Natural killer cell (primary cell): ENCODE results near the gene NELL2. TPM values are rescaled to one million over a fixed set of nuclear protein-coding genes. Genes with fewer than 3 reads are reported as not detected.
"Not testable (repeated sequence)": the region's sequence is repeated elsewhere in the genome, so short reads cannot be mapped to it uniquely, and the experiment has no call there.

ENCODE experiments used
- ATAC-seq, 3 donors: fragments of 150-1000 bp in 2 of 3; fragments of 200-7000 bp in 1 of 3; cut with Tn5 transposase; 1 replicate in 1 of 3; 2 replicates in 2 of 3; pipeline ENCODE4 v1.10.0; 2021; ENCODE audit warnings: mild to moderate bottlenecking in 2 of 3, moderate library complexity in 2 of 3
- DNase-seq, 2 donors: peaks; one replicate each; pipeline versions ENCODE4 v3.0.0 to v3.0.0-alpha.2; 2013 to 2021; ENCODE audit warnings: mixed read lengths in 1 of 2
- H3K27ac ChIP-seq: one replicate; pipeline ENCODE4 v1.5.1; 2013; ENCODE audit warnings: mild to moderate bottlenecking, low read length
- H3K27me3 ChIP-seq: one replicate; pipeline ENCODE4 v1.6.1; 2013; ENCODE audit warnings: low read length; ENCODE audit not compliant: control insufficient read depth, insufficient read depth
- H3K36me3 ChIP-seq: one replicate; pipeline ENCODE4 v1.6.1; 2013; ENCODE audit warnings: low read length; ENCODE audit not compliant: control insufficient read depth, insufficient read depth
- H3K4me1 ChIP-seq: one replicate; pipeline ENCODE4 v1.6.1; 2013; ENCODE audit warnings: low read length; ENCODE audit not compliant: control insufficient read depth, insufficient read depth
- H3K4me3 ChIP-seq: one replicate; pipeline ENCODE4 v1.5.1; 2013; ENCODE audit warnings: low read length
- H3K9me3 ChIP-seq: one replicate; pipeline ENCODE4 v1.6.1; 2013; ENCODE audit warnings: low read length; ENCODE audit not compliant: control insufficient read depth, insufficient read depth
- H3K27ac Mint-ChIP-seq, 2 donors: one replicate each; pipeline ENCODE4 v1.8.0; 2022; ENCODE audit warnings: mild to moderate bottlenecking in 2 of 2, mixed read lengths in 2 of 2, moderate library complexity in 1 of 2
- H3K27me3 Mint-ChIP-seq, 2 donors: one replicate each; pipeline ENCODE4 v1.8.0; 2022; ENCODE audit warnings: low read depth in 2 of 2, mixed read lengths in 2 of 2
- H3K36me3 Mint-ChIP-seq: one replicate; pipeline ENCODE4 v1.8.0; 2022; ENCODE audit warnings: mixed read lengths
- H3K4me1 Mint-ChIP-seq, 2 donors: one replicate each; pipeline ENCODE4 v1.8.0; 2022; ENCODE audit warnings: mixed read lengths in 2 of 2
- H3K4me3 Mint-ChIP-seq: one replicate; pipeline ENCODE4 v1.8.0; 2022; ENCODE audit warnings: mild to moderate bottlenecking, moderate library complexity, mixed read lengths
- H3K9me3 Mint-ChIP-seq, 2 donors: one replicate each; pipeline ENCODE4 v1.8.0; 2022; ENCODE audit warnings: mixed read lengths in 2 of 2
- WGBS: methylation state at CpG from one replicate; pipeline ENCODE4 v1.1.7; 2013; ENCODE audit warnings: missing lambda C conversion rate; ENCODE audit not compliant: insufficient coverage; 5-methylcytosine and 5-hydroxymethylcytosine counted together
- intact Hi-C: fragments of 100-400 bp; cut with micrococcal nuclease; formaldehyde crosslinking; loops from one replicate; pipeline ENCODE4 v1.14.2; 2022
- total RNA-seq, 4 donors: library from RNA; stranded (reverse); fragments of 120-200 nt in 1 of 4; gene quantifications; one replicate each; pipeline versions ENCODE4 v1.2.3 to v1.2.4, GENCODE V29; 2013 to 2022
- TF ChIP-seq, protein P1 (sequence below): fragments of 200-600 bp; IDR thresholded peaks from one replicate; pipeline ENCODE4 v1.8.0; 2022; ENCODE audit warnings: antibody characterized with exemption

The NELL2 gene
- total RNA-seq, 3 donors from 2014 or later (not counting 1 experiment from before 2014, with no cell fraction given): 5.8 to 15.3 (median 14.0) TPM

DNA sequence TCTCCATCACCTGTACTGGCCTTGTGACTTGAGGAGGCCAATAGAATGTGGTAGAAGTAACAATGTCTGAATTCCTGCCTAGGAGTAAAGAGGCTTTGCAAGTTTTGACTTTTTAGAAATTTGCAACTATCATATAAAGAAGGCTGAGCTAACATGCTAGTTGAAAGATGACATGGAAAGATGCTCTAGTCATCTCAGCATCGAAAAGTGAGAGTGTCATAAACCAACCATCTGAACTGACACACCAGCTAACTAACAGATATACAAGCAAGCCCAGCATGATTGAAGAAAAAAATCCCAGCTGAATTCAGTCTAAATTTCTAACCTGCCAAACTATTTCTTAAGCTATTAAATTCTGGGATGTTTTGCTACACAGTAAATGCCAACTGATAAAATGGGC, 116.8 kb downstream of the NELL2 start:
- DNase-seq (no peak), ATAC-seq (no peak)
- no peaks in the 10 kb centered on the region for H3K27me3 ChIP-seq
- Mint-ChIP-seq H3K36me3 (no peaks in the 10 kb centered on the region), H3K27ac (no peak overlapping the region), H3K4me1 (no peaks in the 10 kb centered on the region), H3K4me3 (no peak overlapping the region), H3K9me3 (no peaks in the 10 kb centered on the region), H3K27me3 (no peaks in the 10 kb centered on the region)
- 89% methylated on average over 1 of the region's 1 CpG for WGBS
- no peaks in the 10 kb centered on the region for H3K9me3 ChIP-seq
- H3K27ac ChIP-seq: no peak overlapping the region
- TF ChIP-seq, protein P1, sequence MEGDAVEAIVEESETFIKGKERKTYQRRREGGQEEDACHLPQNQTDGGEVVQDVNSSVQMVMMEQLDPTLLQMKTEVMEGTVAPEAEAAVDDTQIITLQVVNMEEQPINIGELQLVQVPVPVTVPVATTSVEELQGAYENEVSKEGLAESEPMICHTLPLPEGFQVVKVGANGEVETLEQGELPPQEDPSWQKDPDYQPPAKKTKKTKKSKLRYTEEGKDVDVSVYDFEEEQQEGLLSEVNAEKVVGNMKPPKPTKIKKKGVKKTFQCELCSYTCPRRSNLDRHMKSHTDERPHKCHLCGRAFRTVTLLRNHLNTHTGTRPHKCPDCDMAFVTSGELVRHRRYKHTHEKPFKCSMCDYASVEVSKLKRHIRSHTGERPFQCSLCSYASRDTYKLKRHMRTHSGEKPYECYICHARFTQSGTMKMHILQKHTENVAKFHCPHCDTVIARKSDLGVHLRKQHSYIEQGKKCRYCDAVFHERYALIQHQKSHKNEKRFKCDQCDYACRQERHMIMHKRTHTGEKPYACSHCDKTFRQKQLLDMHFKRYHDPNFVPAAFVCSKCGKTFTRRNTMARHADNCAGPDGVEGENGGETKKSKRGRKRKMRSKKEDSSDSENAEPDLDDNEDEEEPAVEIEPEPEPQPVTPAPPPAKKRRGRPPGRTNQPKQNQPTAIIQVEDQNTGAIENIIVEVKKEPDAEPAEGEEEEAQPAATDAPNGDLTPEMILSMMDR: no peak
- intact Hi-C loops: no loop called here
- H3K36me3 ChIP-seq: no peaks in the 10 kb centered on the region
- no peak overlapping the region for H3K4me3 ChIP-seq
- no peaks in the 10 kb centered on the region for H3K4me1 ChIP-seq

DNA sequence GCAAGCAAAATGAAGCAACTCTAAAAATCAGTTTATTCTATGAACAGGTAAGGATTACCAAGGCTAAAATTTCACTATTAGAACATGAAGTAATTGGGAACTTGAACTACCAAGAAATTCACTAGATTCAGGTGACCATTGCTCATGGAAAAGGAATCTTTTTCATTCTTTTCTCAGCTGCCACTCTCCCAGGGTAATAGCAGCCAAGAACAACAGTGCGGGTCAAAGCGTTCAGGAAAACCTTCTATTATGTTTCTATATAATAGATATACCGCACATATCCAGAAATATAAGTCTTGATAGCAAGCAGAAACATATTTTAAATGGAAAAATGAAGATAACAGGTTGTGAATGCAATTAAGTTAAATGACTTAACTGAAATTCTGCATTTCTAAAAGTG, 125.6 kb downstream of the NELL2 start:
- no peak for ATAC-seq
- Histone ChIP-seq H3K36me3 (no peaks in the 10 kb centered on the region), H3K4me3 (no peak overlapping the region), H3K27me3 (no peaks in the 10 kb centered on the region), H3K27ac (no peak overlapping the region), H3K9me3 (no peaks in the 10 kb centered on the region), H3K4me1 (no peaks in the 10 kb centered on the region)
- no peak overlapping the region for H3K4me3 Mint-ChIP-seq
- H3K27ac Mint-ChIP-seq: no peak overlapping the region
- no peaks in the 10 kb centered on the region for H3K36me3 Mint-ChIP-seq
- H3K9me3 Mint-ChIP-seq: no peaks in the 10 kb centered on the region
- TF ChIP-seq, protein P1: no peak
- H3K27me3 Mint-ChIP-seq: no peaks in the 10 kb centered on the region
- intact Hi-C loops: no loop called here
- no peaks in the 10 kb centered on the region for H3K4me1 Mint-ChIP-seq
- no peak for DNase-seq
- no CpG with 5 or more reads among the region's 3 CpGs for WGBS

DNA sequence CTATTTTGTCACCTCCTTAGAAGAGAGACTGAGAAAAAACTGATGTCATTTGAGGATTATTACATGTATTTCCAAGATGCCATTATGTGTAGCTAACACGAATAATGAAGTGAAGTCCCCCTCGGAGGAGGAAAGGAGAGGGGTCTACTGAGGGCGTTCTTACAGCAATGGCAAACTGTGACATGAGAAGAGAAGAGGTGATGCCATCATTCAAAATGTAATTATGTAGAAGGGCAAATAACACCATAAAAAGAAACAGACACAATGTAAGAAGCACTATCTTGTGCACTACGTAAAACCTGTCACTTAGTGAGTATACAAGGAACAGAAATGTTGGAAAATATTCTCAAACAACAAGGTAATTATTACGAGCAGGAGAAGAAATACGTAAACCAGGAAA, 126.5 kb downstream of the NELL2 start:
- ATAC-seq (no peak), DNase-seq (no peak)
- Histone ChIP-seq H3K27ac (no peak overlapping the region), H3K9me3 (no peaks in the 10 kb centered on the region), H3K36me3 (no peaks in the 10 kb centered on the region), H3K4me1 (no peaks in the 10 kb centered on the region), H3K27me3 (no peaks in the 10 kb centered on the region), H3K4me3 (no peak overlapping the region)
- Mint-ChIP-seq H3K4me3 (no peak overlapping the region), H3K9me3 (no peaks in the 10 kb centered on the region), H3K27ac (no peak overlapping the region), H3K27me3 (no peaks in the 10 kb centered on the region), H3K4me1 (no peaks in the 10 kb centered on the region), H3K36me3 (no peaks in the 10 kb centered on the region)
- TF ChIP-seq, protein P1: no peak
- intact Hi-C loops: no loop called here
- WGBS: 95% methylated on average over 3 of the region's 6 CpGs

DNA sequence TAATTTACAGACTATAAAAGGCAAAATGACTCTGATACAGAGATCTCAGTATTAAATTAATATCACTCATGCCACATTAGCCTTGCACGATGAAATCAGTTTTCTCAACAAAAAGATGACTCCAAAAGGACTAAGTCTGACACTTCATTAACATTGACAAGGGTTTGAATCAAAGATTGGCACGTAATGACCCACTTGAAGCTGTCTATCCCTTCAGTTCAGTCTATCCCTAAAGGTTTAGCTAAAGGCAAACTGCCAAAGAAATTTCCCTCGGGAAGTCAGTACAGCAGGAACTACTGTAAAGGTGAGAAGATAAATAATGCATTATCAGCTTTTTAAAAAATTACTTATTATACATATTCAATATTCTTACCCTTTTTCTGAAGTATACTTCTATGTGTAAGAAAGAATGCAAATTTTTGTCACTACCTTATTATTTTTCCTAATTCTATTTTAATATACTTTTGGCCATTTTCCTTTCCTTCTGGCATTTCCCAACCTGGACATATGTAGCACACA, 127.1 kb downstream of the NELL2 start:
- H3K27me3 ChIP-seq: no peaks in the 10 kb centered on the region
- no peaks in the 10 kb centered on the region for H3K4me1 ChIP-seq
- Mint-ChIP-seq H3K27ac (no peak overlapping the region), H3K36me3 (no peaks in the 10 kb centered on the region), H3K4me1 (no peaks in the 10 kb centered on the region), H3K27me3 (no peaks in the 10 kb centered on the region), H3K4me3 (no peak overlapping the region), H3K9me3 (no peaks in the 10 kb centered on the region)
- no peak overlapping the region for H3K4me3 ChIP-seq
- 73% methylated on average over 2 of the region's 3 CpGs for WGBS
- ATAC-seq: no peak
- no peak for DNase-seq
- intact Hi-C loops: no loop called here
- H3K27ac ChIP-seq: no peak overlapping the region
- H3K36me3 ChIP-seq: no peaks in the 10 kb centered on the region
- TF ChIP-seq, protein P1: no peak
- no peaks in the 10 kb centered on the region for H3K9me3 ChIP-seq

DNA sequence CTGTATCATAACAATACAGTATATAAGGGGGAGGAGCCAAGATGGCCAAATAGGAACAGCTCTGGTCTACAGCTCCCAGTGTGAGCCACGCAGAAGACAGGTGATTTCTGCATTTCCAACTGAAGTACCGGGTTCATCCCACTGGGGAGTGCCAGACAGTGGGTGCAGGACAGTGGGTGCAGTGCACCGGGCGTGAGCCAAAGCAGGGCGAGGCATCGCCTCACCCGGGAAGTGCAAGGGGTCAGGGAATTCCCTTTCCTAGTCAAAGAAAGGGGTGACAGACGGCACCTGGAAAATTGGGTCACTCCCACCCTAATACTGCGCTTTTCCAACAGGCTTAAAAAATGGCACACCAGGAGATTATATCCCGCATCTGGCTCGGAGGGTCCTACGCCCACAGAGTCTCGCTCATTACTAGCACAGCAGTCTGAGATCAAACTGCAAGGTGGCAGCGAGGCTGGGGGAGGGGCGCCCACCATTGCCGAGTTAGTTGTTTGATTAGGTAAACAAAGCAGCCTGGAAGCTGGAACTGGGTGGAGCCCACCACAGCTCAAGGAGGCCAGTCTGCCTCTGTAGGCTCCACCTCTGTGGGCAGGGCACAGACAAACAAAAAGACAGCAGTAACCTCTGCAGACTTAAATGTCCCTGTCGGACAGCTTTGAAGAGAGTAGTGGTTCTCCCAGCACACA, 134.7 kb downstream of the NELL2 start:
- H3K4me1 Mint-ChIP-seq, intact Hi-C loops, H3K4me1 ChIP-seq, H3K27me3 ChIP-seq, DNase-seq, H3K27ac Mint-ChIP-seq, H3K36me3 ChIP-seq, H3K36me3 Mint-ChIP-seq, H3K9me3 ChIP-seq, H3K27ac ChIP-seq, H3K4me3 ChIP-seq, H3K9me3 Mint-ChIP-seq, H3K27me3 Mint-ChIP-seq, ATAC-seq, H3K4me3 Mint-ChIP-seq: not testable (repeated sequence)
- WGBS: 94% methylated on average over 16 of the region's 17 CpGs
